Upper lobe of left lung (tissue), 6 donors: Measurements from ENCODE around the gene RDM1. TPM values are rescaled to one million over a fixed set of nuclear protein-coding genes. Genes with fewer than 3 reads are reported as not detected.

Experiments used
- ATAC-seq, 2 donors: fragments of 200-7000 bp; cut with Tn5 transposase; one replicate each; pipeline ENCODE4 v1.9.1; 2022; ENCODE audit warnings: mild to moderate bottlenecking in 2 of 2, moderate library complexity in 2 of 2; ENCODE audit not compliant: low FRiP score in 2 of 2
- DNase-seq, 2 donors: peaks; one replicate each; pipeline ENCODE4 v3.0.0-alpha.2; 2019 to 2020
- H3K27ac ChIP-seq, 4 donors: fragments of 200-600 bp; sonication (generic); one replicate each; pipeline ENCODE4 v1.5.1; 2016 to 2019
- H3K27me3 ChIP-seq, 4 donors: fragments of 200-600 bp; sonication (generic); one replicate each; pipeline ENCODE4 v1.5.1; 2017 to 2019
- H3K36me3 ChIP-seq, 4 donors: fragments of 200-600 bp; sonication (generic); one replicate each; pipeline ENCODE4 v1.5.1; 2016 to 2019
- H3K4me1 ChIP-seq, 4 donors: fragments of 200-600 bp; sonication (generic); one replicate each; pipeline ENCODE4 v1.5.1; 2018 to 2019
- H3K4me3 ChIP-seq, 4 donors: fragments of 200-600 bp; sonication (generic); one replicate each; pipeline ENCODE4 v1.5.1; 2017 to 2019; ENCODE audit warnings: mild to moderate bottlenecking in 2 of 4, moderate library complexity in 1 of 4
- H3K9me3 ChIP-seq, 4 donors: fragments of 200-600 bp; sonication (generic); one replicate each; pipeline ENCODE4 v1.5.1; 2018 to 2019
- CTCF ChIP-seq, 6 experiments: fragments of 450-650 bp in 4 of 6; fragments of 200-600 bp in 2 of 6; sonication (generic) in 2 of 6; IDR thresholded peaks; one replicate each; pipeline ENCODE4 v1.5.1; 2016 to 2019; ENCODE audit warnings: antibody characterized with exemption in 6 of 6
- EP300 ChIP-seq, 4 donors: sonication (generic); formaldehyde crosslinking; IDR thresholded peaks; one replicate each; pipeline ENCODE4 v1.5.1; 2017; ENCODE audit warnings: antibody characterized with exemption in 4 of 4, control low read depth in 2 of 4
- POLR2A ChIP-seq, 4 donors: fragments of 450-650 bp; IDR thresholded peaks; one replicate each; pipeline ENCODE4 v1.5.1; 2016 to 2017; ENCODE audit warnings: antibody characterized with exemption in 4 of 4, mild to moderate bottlenecking in 2 of 4
- POLR2AphosphoS5 ChIP-seq, 2 donors: sonication (generic); formaldehyde crosslinking; IDR thresholded peaks; one replicate each; pipeline ENCODE4 v1.5.1; 2017; ENCODE audit warnings: antibody characterized with exemption in 2 of 2
- WGBS, 2 donors: methylation state at CpG; one replicate each; pipeline ENCODE4 v1.1.5; 2017 to 2018; 5-methylcytosine and 5-hydroxymethylcytosine counted together
- total RNA-seq, 6 donors: library from RNA; depleted of rRNA in 4 of 6; stranded (reverse); fragments of >200 nt in 4 of 6; gene quantifications; one replicate each; pipeline versions ENCODE4 v1.1.0 to v1.2.1, GENCODE V29; 2016 to 2021
- donor health status: DM: no; HTN: no; CAD: no; lungs with moderate emphysema.
- donor health status: DM: no; HTN: yes; CAD: no; lungs with severe emphysema.

Gene RDM1
- total RNA-seq: not detected

- Histone ChIP-seq H3K4me3 (peak within 1 kb of the TSS in 3 of 4 donors; percentile 34 to 50 (median 44)), H3K9me3 (no peaks in the 10 kb centered on the region), H3K4me1 (peaks cover 11 to 15% (median 13%) of the 10 kb centered on the region in 4 donors), H3K36me3 (no peaks in the 10 kb centered on the region), H3K27me3 (no peaks in the 10 kb centered on the region), H3K27ac (no peak within 1 kb of the TSS)
- TF ChIP-seq CTCF (IDR thresholded peaks at IDR 0.05) (no peak), EP300 (IDR thresholded peaks at IDR 0.05) (no peak), POLR2AphosphoS5 (IDR thresholded peaks at IDR 0.05) (no peak), POLR2A (IDR thresholded peaks at IDR 0.05) (no peak)
- ATAC-seq (peak; percentile 74 to 86), DNase-seq (peak; percentile 61 to 90)
- 3 to 5% methylated on average over 11 to 35 of the region's 35 CpGs for WGBS, 2 donors
These were observed at the start of gene RDM1 for GRCh38 chr17:35930211-35931065. TSS of gene RDM1 (minus strand) at chr17:35930773. CDS start at chr17:35930727, 46 bp downstream.

GRCh38 chr17:35978346-35978745 lies 47.8 kb upstream of the RDM1 start:
- ATAC-seq (no peak), DNase-seq (no peak)
- Histone ChIP-seq H3K36me3 (no peaks in the 10 kb centered on the region), H3K9me3 (no peaks in the 10 kb centered on the region), H3K27me3 (no peaks in the 10 kb centered on the region), H3K27ac (no peak overlapping the region), H3K4me3 (no peak overlapping the region), H3K4me1 (peaks cover 0 to 5% (median 2%) of the 10 kb centered on the region in 4 donors)
- 60 to 67% methylated on average over 3 of the region's 3 CpGs for WGBS, 2 donors
- no peak for TF ChIP-seq EP300 (IDR thresholded peaks at IDR 0.05)
- no peak for TF ChIP-seq CTCF (IDR thresholded peaks at IDR 0.05)
- no peak for TF ChIP-seq POLR2AphosphoS5 (IDR thresholded peaks at IDR 0.05)
- TF ChIP-seq POLR2A (IDR thresholded peaks at IDR 0.05): no peak

GRCh38 chr17:35977509-35977908 lies 46.9 kb upstream of the RDM1 start:
- ATAC-seq: no peak
- no peaks in the 10 kb centered on the region for H3K27me3 ChIP-seq
- no peak overlapping the region for H3K4me3 ChIP-seq
- 90 to 93% methylated on average over 6 to 7 of the region's 7 CpGs for WGBS, 2 donors
- DNase-seq: no peak
- no peak overlapping the region for H3K27ac ChIP-seq
- TF ChIP-seq POLR2AphosphoS5 (IDR thresholded peaks at IDR 0.05) (no peak), EP300 (IDR thresholded peaks at IDR 0.05) (no peak), POLR2A (IDR thresholded peaks at IDR 0.05) (no peak), CTCF (IDR thresholded peaks at IDR 0.05) (no peak)
- H3K4me1 ChIP-seq: peaks cover 0 to 11% (median 3%) of the 10 kb centered on the region in 4 donors
- H3K9me3 ChIP-seq: no peaks in the 10 kb centered on the region
- no peaks in the 10 kb centered on the region for H3K36me3 ChIP-seq

GRCh38 chr17:35973333-35974260 lies 43.0 kb upstream of the RDM1 start:
- 55 to 63% methylated on average over 10 of the region's 10 CpGs for WGBS, 2 donors
- no peak for TF ChIP-seq EP300 (IDR thresholded peaks at IDR 0.05)
- no peak for TF ChIP-seq POLR2A (IDR thresholded peaks at IDR 0.05)
- TF ChIP-seq POLR2AphosphoS5 (IDR thresholded peaks at IDR 0.05): no peak
- TF ChIP-seq CTCF (IDR thresholded peaks at IDR 0.05): no peak
- H3K27me3 ChIP-seq: no peaks in the 10 kb centered on the region
- no peak overlapping the region for H3K4me3 ChIP-seq
- no peak for DNase-seq
- no peaks in the 10 kb centered on the region for H3K9me3 ChIP-seq
- no peak for ATAC-seq
- H3K27ac ChIP-seq: peak overlapping the region in 3 of 4 donors; percentile 22 to 72 (median 49)
- H3K36me3 ChIP-seq: no peaks in the 10 kb centered on the region
- peaks cover 4 to 18% (median 5%) of the 10 kb centered on the region in 4 donors for H3K4me1 ChIP-seq
